ENCODE measurements around the gene CTNND2.

CTNND2 gene

DNA sequence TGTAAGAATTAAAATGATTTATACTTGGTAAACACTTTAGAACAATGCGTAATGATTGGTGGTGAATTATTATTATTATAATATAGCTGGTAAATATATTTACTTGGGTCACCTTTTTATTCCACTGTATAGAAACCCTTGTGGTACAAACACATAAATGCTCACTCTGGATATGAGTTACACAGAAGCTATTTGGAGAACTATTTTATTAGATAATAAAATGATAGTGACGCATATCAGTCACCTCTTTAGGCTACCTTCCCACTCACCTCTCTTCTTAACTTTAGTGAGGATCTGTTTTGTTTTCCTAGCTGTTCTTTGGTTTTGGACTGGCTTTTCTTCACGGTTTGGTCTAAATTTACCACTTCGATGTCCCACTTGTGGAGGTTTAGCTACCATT lies 605.4 kb downstream of the CTNND2 start:
- H3K4me3 ChIP-seq (ENCODE audit: low read depth, low read length), result no peak overlapping the region
- no CpG with 5 or more reads among the region's 4 CpGs for WGBS (ENCODE audit: extremely low coverage, insufficient coverage, insufficient read length)
- DNase-seq, result no peak

DNA sequence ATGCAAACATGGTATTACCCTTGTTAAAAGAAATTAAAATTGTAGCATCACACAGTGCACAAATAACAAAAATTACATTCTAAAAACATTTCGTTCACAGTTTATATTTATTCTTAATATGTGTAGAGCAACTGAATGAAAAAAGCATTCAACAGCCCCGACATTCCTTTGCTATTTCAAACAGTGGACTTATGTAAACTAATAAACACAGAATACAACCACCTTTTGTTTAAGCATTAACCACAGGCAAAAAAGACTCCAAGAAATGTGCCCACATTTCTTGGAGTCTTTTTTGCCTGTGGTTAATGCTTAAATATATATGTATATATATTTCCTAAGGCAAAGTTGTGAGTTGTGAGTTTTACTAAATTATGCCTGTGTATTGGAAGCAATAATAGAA lies 610.7 kb downstream of the CTNND2 start:
- H3K4me1 ChIP-seq (ENCODE audit: control insufficient read depth in 1 of 2, insufficient read depth in 2 of 2, low read length in 2 of 2), result no peaks in the 10 kb centered on the region
- H4K8ac ChIP-seq (ENCODE audit: low read depth, low read length), result no peak overlapping the region
- H2AK5ac ChIP-seq (ENCODE audit: low read length), result no peak overlapping the region
- H3K4me2 ChIP-seq (ENCODE audit: low read length), result no peak overlapping the region
- H3K4ac ChIP-seq (ENCODE audit: low read depth, low read length), result no peak overlapping the region
- no peak for DNase-seq
- no peak overlapping the region for H3K18ac ChIP-seq (ENCODE audit: low read length)
- H3K27me3 ChIP-seq (ENCODE audit: insufficient read depth, low read length), result no peaks in the 10 kb centered on the region
- no peak overlapping the region for H2BK5ac ChIP-seq (ENCODE audit: low read depth, low read length, poor library complexity)
- no peak overlapping the region for H3K14ac ChIP-seq (ENCODE audit: low read length)
- no peaks in the 10 kb centered on the region for H3K9me3 ChIP-seq (ENCODE audit: insufficient read depth, low read depth, low read length)
- H3K79me1 ChIP-seq (ENCODE audit: low read length), result no peaks in the 10 kb centered on the region
- H2BK120ac ChIP-seq (ENCODE audit: insufficient read depth, low read length, poor library complexity), result no peak overlapping the region
- no peak overlapping the region for H3K9ac ChIP-seq (ENCODE audit: low read length)
- H3K27ac ChIP-seq (ENCODE audit: low read depth, low read length), result no peak overlapping the region
- no peak overlapping the region for H2AFZ ChIP-seq (ENCODE audit: insufficient read depth, low read length, poor library complexity)
- H3K36me3 ChIP-seq (ENCODE audit: control insufficient read depth in 1 of 2, insufficient read depth in 2 of 2, low read length in 2 of 2), result no peaks in the 10 kb centered on the region
- no peak overlapping the region for H4K12ac ChIP-seq (ENCODE audit: low read depth, low read length)
- H4K91ac ChIP-seq (ENCODE audit: low read depth, low read length), result no peak overlapping the region
- WGBS (ENCODE audit: extremely low coverage, insufficient coverage, insufficient read length), result no CpG with 5 or more reads among the region's 2 CpGs
- H3K79me2 ChIP-seq (ENCODE audit: control insufficient read depth, insufficient read depth, low read length, poor library complexity), result no peaks in the 10 kb centered on the region
- H3K4me3 ChIP-seq (ENCODE audit: low read depth, low read length), result no peak overlapping the region
- H2BK12ac ChIP-seq (ENCODE audit: low read length), result no peak overlapping the region
- H3K23ac ChIP-seq (ENCODE audit: low read length), result no peak overlapping the region

More for the DNA sequence above, 605.4 kb downstream of the CTNND2 start:
- Histone ChIP-seq H3K4me1 (ENCODE audit: control insufficient read depth in 1 of 2, insufficient read depth in 2 of 2, low read length in 2 of 2) (no peaks in the 10 kb centered on the region), H4K91ac (ENCODE audit: low read depth, low read length) (no peak overlapping the region), H3K23ac (ENCODE audit: low read length) (no peak overlapping the region), H3K9ac (ENCODE audit: low read length) (no peak overlapping the region), H2AK5ac (ENCODE audit: low read length) (no peak overlapping the region), H3K9me3 (ENCODE audit: insufficient read depth, low read depth, low read length) (no peaks in the 10 kb centered on the region), H3K14ac (ENCODE audit: low read length) (no peak overlapping the region), H3K36me3 (ENCODE audit: control insufficient read depth in 1 of 2, insufficient read depth in 2 of 2, low read length in 2 of 2) (no peaks in the 10 kb centered on the region), H3K27me3 (ENCODE audit: insufficient read depth, low read length) (no peaks in the 10 kb centered on the region), H3K79me2 (ENCODE audit: control insufficient read depth, insufficient read depth, low read length, poor library complexity) (no peaks in the 10 kb centered on the region), H4K8ac (ENCODE audit: low read depth, low read length) (no peak overlapping the region), H3K4me2 (ENCODE audit: low read length) (no peak overlapping the region), H4K12ac (ENCODE audit: low read depth, low read length) (no peak overlapping the region), H2BK5ac (ENCODE audit: low read depth, low read length, poor library complexity) (no peak overlapping the region), H2AFZ (ENCODE audit: insufficient read depth, low read length, poor library complexity) (no peak overlapping the region), H3K79me1 (ENCODE audit: low read length) (no peaks in the 10 kb centered on the region), H3K4ac (ENCODE audit: low read depth, low read length) (no peak overlapping the region), H3K18ac (ENCODE audit: low read length) (no peak overlapping the region), H2BK120ac (ENCODE audit: insufficient read depth, low read length, poor library complexity) (no peak overlapping the region), H3K27ac (ENCODE audit: low read depth, low read length) (no peak overlapping the region), H2BK12ac (ENCODE audit: low read length) (no peak overlapping the region)

DNA sequence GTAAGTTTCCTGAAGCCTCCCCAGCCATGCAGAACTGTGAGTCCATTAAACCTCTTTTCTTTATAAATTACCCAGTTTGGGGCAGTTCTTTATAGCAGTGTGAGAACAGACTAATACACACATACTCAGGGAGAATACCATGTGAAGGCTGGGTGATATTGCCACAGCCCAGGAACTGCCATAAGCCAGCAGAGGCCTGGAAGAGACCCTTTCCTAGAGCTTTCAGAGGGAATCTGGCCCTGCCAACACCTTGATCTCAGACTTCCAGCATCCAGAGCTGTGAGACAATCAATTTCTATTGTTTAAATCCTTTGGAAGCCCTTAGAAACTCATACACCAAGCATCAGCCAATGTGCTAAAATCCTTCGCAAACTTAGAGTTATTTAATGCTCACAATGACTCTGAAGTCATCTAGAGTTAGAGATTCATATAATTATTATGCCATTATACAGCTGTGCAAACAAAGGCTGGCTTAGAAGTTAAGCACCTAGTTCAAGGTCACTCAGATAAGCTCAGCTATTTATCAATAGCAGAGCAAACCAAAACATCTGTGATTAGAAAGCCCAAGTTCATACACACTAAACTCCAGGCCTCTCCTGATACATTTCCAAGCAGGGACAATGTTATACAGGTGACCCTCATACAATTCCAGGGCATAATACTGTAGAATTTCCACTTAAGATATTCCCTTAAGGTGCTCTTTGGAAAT lies 611.4 kb downstream of the CTNND2 start:
- Histone ChIP-seq H2AK5ac (ENCODE audit: low read length) (no peak overlapping the region), H3K27me3 (ENCODE audit: insufficient read depth, low read length) (no peaks in the 10 kb centered on the region), H2BK120ac (ENCODE audit: insufficient read depth, low read length, poor library complexity) (no peak overlapping the region), H4K91ac (ENCODE audit: low read depth, low read length) (no peak overlapping the region), H3K27ac (ENCODE audit: low read depth, low read length) (no peak overlapping the region), H3K23ac (ENCODE audit: low read length) (no peak overlapping the region), H2BK12ac (ENCODE audit: low read length) (no peak overlapping the region), H3K4me2 (ENCODE audit: low read length) (no peak overlapping the region), H3K36me3 (ENCODE audit: control insufficient read depth in 1 of 2, insufficient read depth in 2 of 2, low read length in 2 of 2) (no peaks in the 10 kb centered on the region), H3K18ac (ENCODE audit: low read length) (no peak overlapping the region), H3K4me3 (ENCODE audit: low read depth, low read length) (no peak overlapping the region), H3K4me1 (ENCODE audit: control insufficient read depth in 1 of 2, insufficient read depth in 2 of 2, low read length in 2 of 2) (no peaks in the 10 kb centered on the region), H3K9me3 (ENCODE audit: insufficient read depth, low read depth, low read length) (no peaks in the 10 kb centered on the region), H3K4ac (ENCODE audit: low read depth, low read length) (no peak overlapping the region), H3K9ac (ENCODE audit: low read length) (no peak overlapping the region), H2AFZ (ENCODE audit: insufficient read depth, low read length, poor library complexity) (no peak overlapping the region), H3K79me1 (ENCODE audit: low read length) (no peaks in the 10 kb centered on the region), H3K79me2 (ENCODE audit: control insufficient read depth, insufficient read depth, low read length, poor library complexity) (no peaks in the 10 kb centered on the region), H4K8ac (ENCODE audit: low read depth, low read length) (no peak overlapping the region), H2BK5ac (ENCODE audit: low read depth, low read length, poor library complexity) (no peak overlapping the region), H3K14ac (ENCODE audit: low read length) (no peak overlapping the region), H4K12ac (ENCODE audit: low read depth, low read length) (no peak overlapping the region)
- WGBS (ENCODE audit: extremely low coverage, insufficient coverage, insufficient read length), result no CpG with 5 or more reads among the region's 1 CpG
- DNase-seq, result no peak

DNA sequence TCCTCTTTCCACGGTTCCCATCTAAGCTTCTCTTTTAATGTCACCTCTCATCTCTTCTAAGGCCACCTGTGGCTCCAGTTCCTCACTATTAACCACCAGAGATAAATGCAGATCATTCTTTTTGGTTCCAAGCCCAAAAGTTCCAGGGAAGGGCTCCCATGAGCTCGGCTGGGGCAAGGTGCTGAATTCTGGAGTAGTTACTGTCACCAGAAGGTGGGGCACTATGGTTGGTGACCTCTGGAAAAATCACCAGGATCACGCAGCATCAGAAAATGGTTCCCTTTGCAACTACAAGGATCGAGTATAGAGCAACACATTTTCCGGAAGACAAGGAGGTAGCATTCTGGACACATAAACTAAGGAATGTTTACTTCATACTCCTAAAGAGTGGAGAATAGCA lies 614.5 kb downstream of the CTNND2 start:
- DNase-seq, result no peak
- Histone ChIP-seq H3K23ac (ENCODE audit: low read length) (no peak overlapping the region), H2BK120ac (ENCODE audit: insufficient read depth, low read length, poor library complexity) (no peak overlapping the region), H2BK5ac (ENCODE audit: low read depth, low read length, poor library complexity) (no peak overlapping the region), H3K79me1 (ENCODE audit: low read length) (no peaks in the 10 kb centered on the region), H3K4me2 (ENCODE audit: low read length) (no peak overlapping the region), H3K4me3 (ENCODE audit: low read depth, low read length) (no peak overlapping the region), H3K4me1 (ENCODE audit: control insufficient read depth in 1 of 2, insufficient read depth in 2 of 2, low read length in 2 of 2) (no peaks in the 10 kb centered on the region), H4K8ac (ENCODE audit: low read depth, low read length) (no peak overlapping the region), H3K18ac (ENCODE audit: low read length) (no peak overlapping the region), H2AK5ac (ENCODE audit: low read length) (no peak overlapping the region), H2BK12ac (ENCODE audit: low read length) (no peak overlapping the region), H3K27me3 (ENCODE audit: insufficient read depth, low read length) (no peaks in the 10 kb centered on the region), H4K12ac (ENCODE audit: low read depth, low read length) (no peak overlapping the region), H2AFZ (ENCODE audit: insufficient read depth, low read length, poor library complexity) (no peak overlapping the region), H3K4ac (ENCODE audit: low read depth, low read length) (no peak overlapping the region), H3K79me2 (ENCODE audit: control insufficient read depth, insufficient read depth, low read length, poor library complexity) (no peaks in the 10 kb centered on the region), H3K9me3 (ENCODE audit: insufficient read depth, low read depth, low read length) (no peaks in the 10 kb centered on the region), H3K9ac (ENCODE audit: low read length) (no peak overlapping the region), H4K91ac (ENCODE audit: low read depth, low read length) (no peak overlapping the region), H3K27ac (ENCODE audit: low read depth, low read length) (no peak overlapping the region), H3K14ac (ENCODE audit: low read length) (no peak overlapping the region), H3K36me3 (ENCODE audit: control insufficient read depth in 1 of 2, insufficient read depth in 2 of 2, low read length in 2 of 2) (no peaks in the 10 kb centered on the region)
- WGBS (ENCODE audit: extremely low coverage, insufficient coverage, insufficient read length), result no CpG with 5 or more reads among the region's 5 CpGs
